K562 (cell line): Measurements from ENCODE around the gene PCCB. TPM values are rescaled to one million over a fixed set of nuclear protein-coding genes. Genes with fewer than 3 reads are reported as not detected.

Experiments
- ADNP ChIP-seq: fragments of 200-800 bp; sonication (Bioruptor generic); IDR thresholded peaks from 2 replicates; pipeline ENCODE4 v1.6.1; 2016; ENCODE audit warnings: missing genetic modification characterization, missing compliant biosample characterization
- ARID3B ChIP-seq: fragments of 250-450 bp; sonication (Bioruptor Pico); IDR thresholded peaks from 2 replicates; pipeline ENCODE4 v1.4.0; 2020; ENCODE audit warnings: borderline replicate concordance
- BRD4 ChIP-seq: fragments of 200-600 bp; sonication (generic); IDR thresholded peaks from 2 replicates; pipeline ENCODE4 v1.6.1; 2017; ENCODE audit warnings: inconsistent platforms
- C11orf30 ChIP-seq: fragments of 450-650 bp; IDR thresholded peaks from 2 replicates; pipeline ENCODE4 v1.6.1; 2016; ENCODE audit warnings: low read depth, mild to moderate bottlenecking
- DDX20 ChIP-seq: fragments of 450-650 bp; IDR thresholded peaks from 2 replicates; pipeline ENCODE4 v1.6.1; 2016; ENCODE audit warnings: missing genetic modification characterization, low read depth, mild to moderate bottlenecking, missing compliant biosample characterization, moderate library complexity
- DIDO1 ChIP-seq: fragments of 450-650 bp; IDR thresholded peaks from 2 replicates; pipeline ENCODE4 v1.6.1; 2016; ENCODE audit warnings: low read depth, missing biosample characterization, missing genetic modification characterization
- FIP1L1 ChIP-seq: fragments of 200-400 bp; formaldehyde crosslinking; IDR thresholded peaks from 2 replicates; pipeline ENCODE4 v1.6.1; 2018; ENCODE audit warnings: mild to moderate bottlenecking, low read depth, low read length; ENCODE audit not compliant: poor library complexity, severe bottlenecking
- GABPB2 ChIP-seq: fragments of 250-450 bp; sonication (Bioruptor Pico); conservative IDR thresholded peaks from 2 replicates; pipeline ENCODE4 v1.5.1; 2021; ENCODE audit warnings: mild to moderate bottlenecking
- GTF2E2 ChIP-seq: fragments of 200-800 bp; sonication (Bioruptor generic); IDR thresholded peaks from 2 replicates; pipeline ENCODE4 v1.6.1; 2016; ENCODE audit warnings: missing genetic modification characterization, missing compliant biosample characterization
- HOMEZ ChIP-seq: fragments of 250-450 bp; sonication (Bioruptor Pico); IDR thresholded peaks from 2 replicates; pipeline ENCODE4 v1.4.0; 2020; ENCODE audit warnings: mild to moderate bottlenecking, moderate library complexity
- KDM1A ChIP-seq, 2 experiments: fragments of 450-650 bp; IDR thresholded peaks; 2 replicates each; pipeline ENCODE4 v1.6.1; 2016; ENCODE audit warnings: mild to moderate bottlenecking in 2 of 2
- KDM2B ChIP-seq: fragments of 250-450 bp; sonication (Bioruptor Pico); IDR thresholded peaks from 2 replicates; pipeline ENCODE4 v1.8.0; 2021; ENCODE audit warnings: mild to moderate bottlenecking, moderate library complexity
- MAFF ChIP-seq: IDR thresholded peaks from 2 replicates; pipeline ENCODE4 v1.6.1; 2012; ENCODE audit warnings: low read length, improper control_type of control experiment
- MCM7 ChIP-seq, 2 experiments: fragments of 450-650 bp; IDR thresholded peaks; 2 replicates each; pipeline ENCODE4 v1.6.1; 2016 to 2018
- NRF1 ChIP-seq, 2 experiments: fragments of 450-650 bp; IDR thresholded peaks in 1 of 2; conservative IDR thresholded peaks in 1 of 2; 2 replicates each; pipeline ENCODE4 v1.6.1; 2014; ENCODE audit warnings: mild to moderate bottlenecking in 2 of 2
- PBX2 ChIP-seq, 2 experiments: IDR thresholded peaks in 1 of 2; conservative IDR thresholded peaks in 1 of 2; 2 replicates each; pipeline ENCODE4 v1.6.1; 2016; ENCODE audit warnings: low read depth in 2 of 2, mild to moderate bottlenecking in 1 of 2, missing compliant biosample characterization in 1 of 2, missing genetic modification characterization in 1 of 2, moderate library complexity in 1 of 2
- POLR3G ChIP-seq: IDR thresholded peaks from 2 replicates; pipeline ENCODE4 v1.6.1; 2011; ENCODE audit not compliant: insufficient read length, insufficient replicate concordance; ENCODE audit errors: extremely low read depth
- PTRF ChIP-seq: fragments of 450-650 bp; IDR thresholded peaks from 2 replicates; pipeline ENCODE4 v1.6.1; 2016; ENCODE audit warnings: mild to moderate bottlenecking, missing genetic modification characterization, missing compliant biosample characterization
- RBBP5 ChIP-seq: fragments of 200-600 bp; sonication (generic); IDR thresholded peaks from 2 replicates; pipeline ENCODE4 v1.6.1; 2012; ENCODE audit warnings: borderline replicate concordance, mild to moderate bottlenecking, low read length, control low read depth, inconsistent platforms; ENCODE audit not compliant: insufficient read depth, poor library complexity, severe bottlenecking
- RFX1 ChIP-seq: fragments of 450-650 bp; IDR thresholded peaks from 2 replicates; pipeline ENCODE4 v1.6.1; 2016; ENCODE audit warnings: mild to moderate bottlenecking, moderate library complexity
- SRSF1 ChIP-seq: fragments of 200-400 bp; formaldehyde crosslinking; IDR thresholded peaks from 2 replicates; pipeline ENCODE4 v1.6.1; 2017; ENCODE audit warnings: mild to moderate bottlenecking, low read depth, low read length, moderate library complexity
- ZKSCAN8 ChIP-seq: fragments of 200-800 bp; sonication (Bioruptor generic); IDR thresholded peaks from 2 replicates; pipeline ENCODE4 v1.6.1; 2016; ENCODE audit warnings: missing genetic modification characterization, missing compliant biosample characterization
- ZNF75A ChIP-seq: fragments of 450-650 bp; formaldehyde crosslinking; IDR thresholded peaks from 2 replicates; pipeline ENCODE4 v1.4.0; 2020; ENCODE audit warnings: mild to moderate bottlenecking
- polyA plus RNA-seq, 8 experiments: library from polyadenylated mRNA; depleted of rRNA in 4 of 8; stranded (reverse) in 5 of 8; unstranded in 3 of 8; fragments of >200 nt; fragmentation: Nextera tagmentation in 2 of 8; fragmentation: Illumina TruSeq in 1 of 8; extraction: Ambion mirVana in 2 of 8; extraction: Trizol in 1 of 8; gene quantifications; 2 replicates each; pipeline versions ENCODE4 v1.2.1 to v1.2.3, GENCODE V29; 2011 to 2014; ENCODE audit warnings: inconsistent platforms in 1 of 8, missing spikeins in 1 of 8
- total RNA-seq, 7 experiments: library from RNA; depleted of rRNA in 6 of 7; stranded (reverse); fragments of >200 nt in 6 of 7; fragmentation: Illumina TruSeq in 2 of 7; extraction: Trizol in 2 of 7; gene quantifications; 2 replicates each; pipeline versions ENCODE4 v1.2.1 to v1.2.3, GENCODE V29; 2011 to 2021; ENCODE audit warnings: low replicate concordance in 1 of 7

The PCCB gene
- total and polyA plus RNA-seq, 9 of the 15 experiments (the other 6 are each of a cell fraction or from before 2014, with no cell fraction given): 69.5 to 173 (median 92.8) TPM

- TF ChIP-seq PBX2 (CRISPR knock-in tag; IDR thresholded peaks at IDR 0.05; ENCODE audit: low read depth): no peak
- TF ChIP-seq PBX2 (tag; conservative IDR thresholded peaks at IDR 0.05; ENCODE audit: low read depth): no peak
- no peak for TF ChIP-seq BRD4
- no peak for TF ChIP-seq DIDO1
- no peak for TF ChIP-seq FIP1L1
- no peak for TF ChIP-seq C11orf30
- no peak for TF ChIP-seq ZNF75A (CRISPR knock-in tag)
- TF ChIP-seq GABPB2: no peak
- TF ChIP-seq KDM2B: no peak
- TF ChIP-seq ARID3B (CRISPR knock-in tag): no peak
- TF ChIP-seq NRF1 (conservative IDR thresholded peaks at IDR 0.05 in 1 of 2, IDR thresholded peaks at IDR 0.05 in 1 of 2): peak; percentile 84 to 86
- TF ChIP-seq KDM1A (IDR thresholded peaks at IDR 0.05): peak; percentile 17 to 28; a peak in 2 of 4 replicates
- TF ChIP-seq POLR3G: no peak
- no peak for TF ChIP-seq PTRF (tag)
- no peak for TF ChIP-seq GTF2E2
- TF ChIP-seq SRSF1: no peak
- no peak for TF ChIP-seq MCM7 (IDR thresholded peaks at IDR 0.05)
- no peak for TF ChIP-seq ADNP (tag)
- no peak for TF ChIP-seq ZKSCAN8 (CRISPR knock-in tag)
- no peak for TF ChIP-seq HOMEZ
- TF ChIP-seq RBBP5: no peak
- TF ChIP-seq RFX1: no peak
- TF ChIP-seq DDX20 (tag): no peak
- TF ChIP-seq MAFF: no peak
Measured at GRCh38 chr3:136250903-136251460, 842 bp downstream of the PCCB start (continued).
